A549 (cell line): ENCODE measurements around the gene SLFN11. TPM values are rescaled to one million over a fixed set of nuclear protein-coding genes. Genes with fewer than 3 reads are reported as not detected.

ENCODE experiments used
- ATAC-seq, 2 experiments: fragments of 200-7000 bp in 1 of 2; fragments of >200 bp in 1 of 2; cut with Nextera tagmentation in 1 of 2; cut with Tn5 transposase in 1 of 2; 3 replicates each; pipeline versions ENCODE4 v1.8.0 to v1.9.1; 2018 to 2020; ENCODE audit warnings: mild to moderate bottlenecking in 1 of 2, moderate library complexity in 1 of 2
- CTCF ChIA-PET: fragments of 300-600 bp; sonication (Branson Sonifier 250); formaldehyde crosslinking; extraction: SDS; loops from one replicate; lab custom pipeline; 2021; ENCODE audit warnings: antibody characterized with exemption, inconsistent platforms; lab: Yijun Ruan, JAX
- POLR2A ChIA-PET: fragments of 350-600 bp; formaldehyde crosslinking; extraction: SDS; loops from one replicate; lab custom pipeline; 2021; ENCODE audit warnings: antibody characterized with exemption, inconsistent platforms; lab: Yijun Ruan, JAX
- DNase-seq, 2 experiments: peaks; one replicate each; pipeline versions ENCODE4 v3.0.0 to v3.0.0-alpha.2; 2011 to 2016; ENCODE audit warnings: low read depth in 1 of 2, low spot score in 1 of 2
- FAIRE-seq: peaks from 2 replicates; lab custom pipeline; 2011; peaks lifted over from hg19 to GRCh38; lab: Jason Lieb, UNC
- H3K27ac ChIP-seq, 2 experiments: fragments of >200 bp; sonication (Bioruptor Twin); formaldehyde crosslinking; 3 replicates each; pipeline ENCODE4 v1.5.1; 2016 to 2017
- H3K4me1 ChIP-seq: fragments of >200 bp; sonication (Bioruptor Twin); formaldehyde crosslinking; 3 replicates; pipeline ENCODE4 v1.6.1; 2016
- H3K4me2 ChIP-seq: fragments of >200 bp; sonication (Bioruptor Twin); formaldehyde crosslinking; 3 replicates; pipeline ENCODE4 v1.6.1; 2016
- H3K4me3 ChIP-seq: fragments of >200 bp; sonication (Bioruptor Twin); formaldehyde crosslinking; 3 replicates; pipeline ENCODE4 v1.5.1; 2016
- H3K9me3 ChIP-seq: fragments of >200 bp; sonication (Bioruptor Twin); formaldehyde crosslinking; 3 replicates; pipeline ENCODE4 v1.6.1; 2016
- EHF ChIP-seq: fragments of 250-450 bp; sonication (Bioruptor Pico); IDR thresholded peaks from 2 replicates; pipeline ENCODE4 v1.5.0; 2020; ENCODE audit warnings: mild to moderate bottlenecking
- ELK1 ChIP-seq: fragments of 150-350 bp; IDR thresholded peaks from 2 replicates; pipeline ENCODE4 v1.6.1; 2014; ENCODE audit warnings: low read depth, mild to moderate bottlenecking, low read length
- EP300 ChIP-seq, 2 experiments: fragments of >200 bp; sonication (Bioruptor Twin); formaldehyde crosslinking; IDR thresholded peaks; 2 replicates in 1 of 2; 3 replicates in 1 of 2; pipeline ENCODE4 v1.6.1; 2016 to 2017
- FOSB ChIP-seq: fragments of 250-450 bp; sonication (Bioruptor Pico); IDR thresholded peaks from 2 replicates; pipeline ENCODE4 v1.5.0; 2020; ENCODE audit warnings: mild to moderate bottlenecking, moderate library complexity
- GATA3 ChIP-seq: IDR thresholded peaks from 2 replicates; pipeline ENCODE4 v1.6.1; 2012; ENCODE audit warnings: borderline replicate concordance
- KDM5A ChIP-seq: fragments of 200-600 bp; sonication (generic); IDR thresholded peaks from 2 replicates; pipeline ENCODE4 v1.6.1; 2016; ENCODE audit warnings: antibody characterized with exemption, mild to moderate bottlenecking
- MAZ ChIP-seq: fragments of 150-350 bp; IDR thresholded peaks from 2 replicates; pipeline ENCODE4 v1.6.1; 2014; ENCODE audit warnings: antibody characterized with exemption, low read depth, low read length, borderline replicate concordance
- PBX3 ChIP-seq: IDR thresholded peaks from 2 replicates; pipeline ENCODE4 v1.6.1; 2012
- PHF8 ChIP-seq: fragments of 200-600 bp; sonication (generic); IDR thresholded peaks from 2 replicates; pipeline ENCODE4 v1.6.1; 2016; ENCODE audit warnings: low read depth, mild to moderate bottlenecking, antibody characterized with exemption, moderate library complexity, borderline replicate concordance
- POLR2A ChIP-seq: IDR thresholded peaks from 2 replicates; pipeline ENCODE4 v1.6.1; 2012; ENCODE audit warnings: mild to moderate bottlenecking, low read length
- REST ChIP-seq: fragments of 200-600 bp; sonication (generic); IDR thresholded peaks from 2 replicates; pipeline ENCODE4 v1.6.1; 2016; ENCODE audit warnings: antibody characterized with exemption, mild to moderate bottlenecking, moderate library complexity
- RNF2 ChIP-seq: fragments of 200-600 bp; sonication (generic); IDR thresholded peaks from 2 replicates; pipeline ENCODE4 v1.6.1; 2016; ENCODE audit warnings: low read depth, mild to moderate bottlenecking, antibody characterized with exemption, moderate library complexity, borderline replicate concordance
- ZNF302 ChIP-seq: fragments of 250-450 bp; sonication (Bioruptor Pico); IDR thresholded peaks from 2 replicates; pipeline ENCODE4 v1.9.0; 2021; ENCODE audit warnings: inconsistent platforms, mild to moderate bottlenecking, moderate library complexity
- WGBS: methylation state at CpG from one replicate; pipeline ENCODE4 v1.1.6; 2017; ENCODE audit errors: missing lambda C conversion rate; 5-methylcytosine and 5-hydroxymethylcytosine counted together
- polyA plus RNA-seq, 4 experiments: library from polyadenylated mRNA; depleted of rRNA in 3 of 4; stranded (reverse); fragments of >200 nt; fragmentation: RNase III in 1 of 4; extraction: RNeasy Plus Mini Kit Qiagen cat#74134 plus additional on column Dnase treatment in 1 of 4; gene quantifications; 2 replicates in 3 of 4; 3 replicates in 1 of 4; pipeline ENCODE4 v1.2.3, GENCODE V29; 2011 to 2017
- TF ChIP-seq, protein P1 (sequence below): IDR thresholded peaks from 2 replicates; pipeline ENCODE4 v1.6.1; 2012
- TF ChIP-seq, protein P2 (sequence below): fragments of >200 bp; sonication (Bioruptor Twin); formaldehyde crosslinking; IDR thresholded peaks from 2 replicates; pipeline ENCODE4 v1.6.1; 2016
- TF ChIP-seq, protein P3 (sequence below): fragments of >200 bp; sonication (Bioruptor Twin); formaldehyde crosslinking; IDR thresholded peaks from 3 replicates; pipeline ENCODE4 v1.6.1; 2016

The SLFN11 gene
- polyA plus RNA-seq, 2 of the 4 experiments (the other 2 are of a cell fraction) = 8.2 to 27.2 TPM

DNA sequence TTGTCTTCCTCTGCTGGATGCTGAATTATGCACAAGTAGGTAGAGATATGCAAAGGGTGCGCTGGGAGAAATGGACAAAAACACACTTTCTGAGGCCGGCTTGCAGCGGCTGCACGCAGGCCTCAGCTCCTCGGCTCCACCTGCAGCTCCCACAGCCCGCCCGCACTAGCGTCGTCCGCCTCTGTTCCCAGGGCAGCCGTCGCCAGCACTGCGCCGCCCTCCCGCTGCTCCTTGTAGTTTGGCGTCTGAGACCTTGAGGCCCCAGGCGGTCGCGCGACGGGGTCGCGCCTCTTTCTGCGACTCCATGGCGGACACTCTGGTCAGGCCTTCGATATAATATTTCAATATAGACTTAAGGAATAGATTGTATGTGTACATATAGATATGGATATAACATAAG, 34.1 kb upstream of the SLFN11 start:
- CTCF ChIA-PET = interaction anchor here (1.0 kb wide), 1 partner anchor 73 kb away, joined by 3 read pairs; no protein-coding TSS in a partner anchor
- FAIRE-seq (no peak), DNase-seq (no peak), ATAC-seq (no peak)
- WGBS = 91% methylated on average over 26 of the region's 26 CpGs
- Histone ChIP-seq H3K27ac (no peak overlapping the region), H3K4me3 (no peak overlapping the region), H3K4me2 (no peak overlapping the region), H3K4me1 (peaks cover 6% of the 10 kb centered on the region; the same call in 1 of the 3 replicates), H3K9me3 (no peaks in the 10 kb centered on the region)
- POLR2A ChIA-PET = no interaction called here
- no peak for TF ChIP-seq FOSB
- TF ChIP-seq, protein P1, sequence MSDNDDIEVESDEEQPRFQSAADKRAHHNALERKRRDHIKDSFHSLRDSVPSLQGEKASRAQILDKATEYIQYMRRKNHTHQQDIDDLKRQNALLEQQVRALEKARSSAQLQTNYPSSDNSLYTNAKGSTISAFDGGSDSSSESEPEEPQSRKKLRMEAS = no peak
- no peak for TF ChIP-seq POLR2A
- no peak for TF ChIP-seq GATA3
- TF ChIP-seq REST = no peak
- no peak for TF ChIP-seq MAZ
- no peak for TF ChIP-seq PBX3
- TF ChIP-seq ZNF302 (CRISPR knock-in tag) = no peak
- no peak for TF ChIP-seq PHF8
- TF ChIP-seq EP300 (IDR thresholded peaks at IDR 0.05) = no peak
- TF ChIP-seq, protein P2, sequence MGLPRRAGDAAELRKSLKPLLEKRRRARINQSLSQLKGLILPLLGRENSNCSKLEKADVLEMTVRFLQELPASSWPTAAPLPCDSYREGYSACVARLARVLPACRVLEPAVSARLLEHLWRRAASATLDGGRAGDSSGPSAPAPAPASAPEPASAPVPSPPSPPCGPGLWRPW = no peak
- no peak for TF ChIP-seq ELK1
- TF ChIP-seq KDM5A = no peak
- TF ChIP-seq EHF (CRISPR knock-in tag) = no peak

- ATAC-seq = no peak
- Histone ChIP-seq H3K4me3 (no peak overlapping the region), H3K4me2 (no peak overlapping the region), H3K9me3 (no peaks in the 10 kb centered on the region), H3K4me1 (peaks cover 6% of the 10 kb centered on the region; the same call in 1 of the 3 replicates), H3K27ac (no peak overlapping the region)
- POLR2A ChIA-PET = no interaction called here
- no peak for DNase-seq
- CTCF ChIA-PET = no interaction called here
- peak; percentile 61; the same call in 1 of the 2 replicates for TF ChIP-seq RNF2
- TF ChIP-seq, protein P3, sequence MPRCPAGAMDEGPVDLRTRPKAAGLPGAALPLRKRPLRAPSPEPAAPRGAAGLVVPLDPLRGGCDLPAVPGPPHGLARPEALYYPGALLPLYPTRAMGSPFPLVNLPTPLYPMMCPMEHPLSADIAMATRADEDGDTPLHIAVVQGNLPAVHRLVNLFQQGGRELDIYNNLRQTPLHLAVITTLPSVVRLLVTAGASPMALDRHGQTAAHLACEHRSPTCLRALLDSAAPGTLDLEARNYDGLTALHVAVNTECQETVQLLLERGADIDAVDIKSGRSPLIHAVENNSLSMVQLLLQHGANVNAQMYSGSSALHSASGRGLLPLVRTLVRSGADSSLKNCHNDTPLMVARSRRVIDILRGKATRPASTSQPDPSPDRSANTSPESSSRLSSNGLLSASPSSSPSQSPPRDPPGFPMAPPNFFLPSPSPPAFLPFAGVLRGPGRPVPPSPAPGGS = no peak
- FAIRE-seq = peak; percentile 63
- 56% methylated on average over 1 of the region's 1 CpG for WGBS
These were observed 33.1 kb upstream of the SLFN11 start for GRCh38 chr17:35406568-35406967.
